NCI-H2081 (cell line): ENCODE data around the gene ZSCAN5A.
A peak's percentile ranks its signal among the peaks of the same experiment; 100 is the strongest.
"Not testable (repeated sequence)": the region's sequence is repeated elsewhere in the genome, so short reads cannot be mapped to it uniquely, and the experiment has no call there.

Experiments used
- DNase-seq, 2 experiments: peaks; one replicate each; lab custom pipeline; 2025; lab: John Stamatoyannopoulos, UW

ZSCAN5A gene, protein sequence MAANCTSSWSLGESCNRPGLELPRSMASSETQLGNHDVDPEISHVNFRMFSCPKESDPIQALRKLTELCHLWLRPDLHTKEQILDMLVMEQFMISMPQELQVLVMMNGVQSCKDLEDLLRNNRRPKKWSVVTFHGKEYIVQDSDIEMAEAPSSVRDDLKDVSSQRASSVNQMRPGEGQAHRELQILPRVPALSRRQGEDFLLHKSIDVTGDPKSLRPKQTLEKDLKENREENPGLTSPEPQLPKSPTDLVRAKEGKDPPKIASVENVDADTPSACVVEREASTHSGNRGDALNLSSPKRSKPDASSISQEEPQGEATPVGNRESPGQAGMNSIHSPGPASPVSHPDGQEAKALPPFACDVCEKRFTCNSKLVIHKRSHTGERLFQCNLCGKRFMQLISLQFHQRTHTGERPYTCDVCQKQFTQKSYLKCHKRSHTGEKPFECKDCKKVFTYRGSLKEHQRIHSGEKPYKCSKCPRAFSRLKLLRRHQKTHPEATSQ

DNA sequence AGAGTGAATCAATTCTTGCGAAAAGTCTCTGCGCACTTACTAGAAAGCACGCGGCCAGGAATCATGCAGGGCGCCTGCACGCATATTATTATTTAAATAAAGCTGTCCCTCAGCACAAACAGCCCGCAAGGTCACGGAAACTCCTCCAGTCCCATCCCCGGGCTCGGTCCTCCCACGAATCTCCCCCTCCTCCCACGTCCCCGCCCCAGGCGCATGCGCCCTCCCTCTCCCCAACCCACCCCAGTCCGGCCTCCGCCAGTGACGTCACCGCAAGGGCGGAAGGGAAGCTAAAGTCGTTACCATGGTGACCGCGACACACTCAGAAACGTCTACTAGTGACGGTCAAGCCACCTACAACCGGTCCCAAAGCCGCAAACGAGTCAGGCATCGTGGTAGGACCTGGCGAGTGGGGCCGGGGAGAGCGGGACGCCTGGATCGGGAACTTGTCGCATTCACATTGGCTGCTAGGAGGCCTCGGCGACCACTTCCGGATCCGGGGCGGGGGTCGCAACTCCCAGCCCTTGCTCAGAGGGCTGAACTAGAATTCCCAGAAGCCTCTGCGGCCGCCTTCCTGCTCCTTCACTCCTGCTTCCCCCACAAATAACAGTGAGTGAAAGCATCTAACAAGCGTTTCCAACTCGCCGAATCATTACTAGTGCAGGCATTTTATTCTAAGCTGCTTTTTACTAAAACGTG lies at the start of gene ZSCAN5A:
ZSCAN5A (minus strand) TSS at position 459 of the 696 bp plus-strand sequence. CDS start 89,793 bp downstream, outside the sequence.
- peak; percentile 93 for DNase-seq

DNA sequence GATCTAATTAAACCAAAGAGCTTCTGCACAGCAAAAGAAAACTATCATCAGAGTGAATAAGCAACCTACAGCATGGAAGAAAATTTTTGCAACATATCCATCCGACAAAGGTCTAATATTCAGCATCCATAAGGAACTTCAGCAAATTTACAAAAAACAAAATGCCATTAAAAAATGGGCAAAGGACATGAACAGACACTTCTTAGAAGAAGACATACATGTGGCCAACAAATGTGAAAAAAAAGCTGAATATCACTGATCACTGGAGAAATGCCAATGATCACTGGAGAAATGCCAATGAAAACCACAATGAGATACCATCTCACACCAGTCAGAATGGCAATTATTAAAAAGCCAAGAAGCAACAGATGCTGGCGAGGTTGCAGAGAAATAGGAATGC lies 46.2 kb upstream of the ZSCAN5A start:
- no peak for DNase-seq

DNA sequence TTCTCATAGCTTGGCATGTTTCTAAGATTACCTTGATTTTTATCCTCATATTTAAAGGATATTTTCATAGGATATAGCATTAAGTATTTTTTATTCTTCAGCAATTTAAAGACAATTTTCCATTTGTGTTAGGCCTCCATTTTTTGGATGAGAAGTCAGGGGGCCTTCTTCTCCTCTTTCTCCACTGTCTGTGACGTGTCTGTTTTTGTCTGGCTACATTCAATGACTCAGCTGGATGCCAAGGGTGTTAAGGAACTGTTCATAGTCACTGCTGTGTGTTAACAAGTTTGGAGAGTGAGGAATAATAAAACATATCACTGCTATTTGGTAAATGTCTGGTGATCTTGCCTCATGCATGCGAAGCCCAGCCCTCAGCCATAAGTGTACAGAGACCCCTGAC lies 42.3 kb upstream of the ZSCAN5A start:
- DNase-seq, result no peak

DNA sequence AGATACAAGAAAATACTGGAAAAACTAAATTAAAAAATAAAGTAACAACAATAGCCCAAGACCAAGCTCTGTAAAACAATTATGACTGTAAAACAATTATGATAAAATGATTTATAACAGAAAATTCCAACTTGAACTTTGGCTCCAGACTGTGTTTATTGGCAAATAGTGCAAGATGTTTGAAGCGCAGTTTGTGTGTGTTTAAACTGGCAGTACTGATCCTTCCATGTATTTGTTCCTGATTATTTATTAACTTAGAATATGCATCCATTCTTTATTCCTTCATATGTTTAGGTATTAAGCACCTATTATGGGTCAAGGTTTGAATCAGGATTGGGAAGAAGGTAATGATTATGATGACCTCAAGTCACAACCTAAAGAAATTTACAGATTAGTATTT lies 40.9 kb upstream of the ZSCAN5A start:
- DNase-seq, result no peak

DNA sequence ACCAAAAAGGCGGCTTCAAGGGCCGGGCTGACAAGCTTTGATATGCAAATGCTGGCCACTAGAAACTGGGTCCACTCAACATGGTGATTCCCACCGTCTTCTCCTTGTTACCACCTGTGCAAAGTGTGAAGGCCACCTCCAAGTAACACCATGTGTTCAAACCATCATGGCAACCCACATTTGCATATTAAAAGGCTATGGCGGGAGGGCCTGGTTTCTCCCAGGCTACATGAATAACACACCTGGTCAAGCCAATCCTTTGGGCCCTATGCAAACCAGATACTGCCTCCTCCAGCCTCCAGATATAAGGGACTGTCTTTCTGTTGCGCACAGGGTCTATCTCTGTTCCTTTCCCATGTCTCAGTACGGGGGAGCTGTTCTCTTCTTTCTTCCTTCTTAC lies 36.6 kb upstream of the ZSCAN5A start:
- DNase-seq, result no peak

DNA sequence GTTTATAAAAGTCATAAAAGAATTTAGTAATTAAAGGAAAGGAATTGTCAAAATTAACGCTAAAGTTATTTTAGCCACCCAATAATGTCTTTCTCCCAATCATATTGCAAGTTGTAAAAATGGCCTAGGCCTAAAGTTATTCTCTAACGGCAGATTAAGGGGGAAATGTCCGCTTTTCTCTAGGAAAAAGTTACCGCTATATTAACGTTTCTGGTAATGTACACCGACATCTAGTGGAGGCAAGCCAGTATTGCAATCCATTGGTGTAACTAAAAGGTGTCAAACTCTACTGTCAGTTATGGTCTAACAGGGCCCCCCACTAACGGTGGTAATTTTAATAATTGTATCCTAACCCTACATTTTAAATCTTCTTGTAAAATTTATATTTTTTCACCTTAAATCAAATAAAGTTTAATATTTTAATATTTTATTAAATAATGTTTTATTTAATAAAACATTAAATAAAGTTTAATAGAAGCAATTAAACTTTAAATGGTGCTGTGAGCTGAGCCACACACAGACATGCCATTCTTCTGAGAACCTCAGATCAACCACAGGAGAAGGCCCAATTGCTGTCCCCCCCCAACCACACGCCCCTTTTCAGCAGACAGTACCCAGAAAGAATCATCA lies 35.9 kb upstream of the ZSCAN5A start:
- DNase-seq, result peak; percentile 53 to 64

DNA sequence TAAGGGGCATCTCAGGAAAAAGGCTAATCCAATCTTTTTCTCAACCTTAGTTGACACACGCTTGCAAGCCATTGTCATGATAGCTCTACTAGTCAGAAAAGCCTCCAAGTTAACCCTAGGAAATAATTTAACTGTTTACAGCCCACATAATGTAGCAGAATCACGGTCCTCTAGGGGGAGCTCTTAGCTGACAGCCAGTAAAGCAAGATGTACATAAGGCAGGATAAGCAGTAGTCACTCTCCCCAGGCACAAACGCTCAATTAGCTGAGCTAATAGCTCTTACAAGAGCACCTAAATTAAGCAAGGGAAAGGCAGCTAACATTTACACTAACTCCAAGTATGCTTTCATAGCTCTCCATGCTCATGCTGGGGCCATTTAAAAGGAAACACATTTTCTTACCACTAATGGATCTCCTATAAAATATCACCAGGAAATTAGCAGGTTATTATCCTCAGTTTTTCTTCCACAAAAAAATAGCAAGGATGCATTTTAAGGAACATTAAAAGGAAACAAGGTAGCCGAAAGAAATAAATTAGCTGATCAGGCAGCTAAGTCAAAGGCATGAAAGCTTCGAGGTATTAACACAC lies 33.7 kb upstream of the ZSCAN5A start:
- DNase-seq, result peak in 1 of 2 experiments; percentile 8

DNA sequence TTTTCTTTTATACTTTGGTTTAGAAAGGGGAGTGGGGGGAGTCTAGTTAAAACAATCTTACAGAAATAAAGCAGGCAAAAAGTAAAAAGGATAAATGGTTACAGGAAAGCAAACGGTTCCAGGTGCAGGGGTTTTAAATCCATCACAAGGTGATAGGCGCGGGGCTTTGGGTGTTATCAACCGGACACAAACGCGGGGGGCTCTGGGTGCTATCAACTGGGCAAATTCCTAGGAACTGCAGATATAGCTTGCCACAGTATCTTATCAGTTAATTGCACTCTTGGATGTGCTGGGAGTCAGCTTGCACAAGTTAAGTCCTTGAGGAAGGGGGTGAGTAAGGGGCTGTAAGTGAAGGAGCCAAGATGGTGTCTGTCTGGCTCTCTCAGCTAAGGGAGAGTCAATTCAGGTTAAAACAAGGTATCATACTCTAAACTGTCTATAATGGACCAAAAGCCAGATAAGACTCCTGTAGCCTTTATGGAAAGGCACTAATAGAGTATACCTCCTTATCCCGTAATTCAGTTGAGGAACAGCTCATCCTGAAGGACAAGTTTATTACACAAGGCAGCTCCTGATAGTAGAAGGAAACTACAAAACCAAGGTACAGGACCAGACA lies 32.6 kb upstream of the ZSCAN5A start:
- no peak for DNase-seq

DNA sequence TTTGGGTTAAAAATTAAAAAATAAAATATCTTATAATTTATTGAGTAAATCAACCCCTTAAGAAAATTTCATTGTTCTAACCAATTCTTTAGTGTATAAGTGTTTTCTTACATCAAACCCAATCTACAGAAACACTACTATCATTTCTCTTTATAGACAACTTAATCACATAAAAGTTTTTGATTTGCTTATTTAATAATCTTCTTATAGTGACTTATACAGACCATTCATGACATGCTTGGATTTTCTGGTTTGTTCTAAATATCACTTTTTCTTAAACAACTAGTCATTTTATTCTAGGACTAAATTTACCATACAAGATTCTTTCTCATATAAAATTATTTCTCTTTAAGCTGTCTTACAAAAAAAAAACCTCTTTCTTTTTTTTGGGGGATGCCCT lies 27.3 kb upstream of the ZSCAN5A start:
- DNase-seq, result no peak

DNA sequence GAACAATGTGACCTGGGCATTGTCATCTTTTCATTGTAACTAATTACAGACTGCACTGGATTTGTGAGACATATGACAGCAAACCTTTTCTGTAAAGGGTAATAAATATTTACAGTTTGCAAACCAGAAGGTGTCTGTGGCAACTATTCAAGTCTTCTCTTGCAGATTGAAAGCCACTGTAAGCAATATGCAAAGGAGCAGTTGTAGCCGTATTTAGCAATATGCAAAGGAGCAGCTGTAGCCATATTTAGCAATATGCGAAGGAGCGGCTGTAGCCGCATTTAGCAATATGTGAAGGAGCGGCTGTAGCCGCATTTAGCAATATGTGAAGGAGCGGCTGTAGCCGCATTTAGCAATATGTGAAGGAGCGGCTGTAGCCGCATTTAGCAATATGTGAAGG lies 24.4 kb upstream of the ZSCAN5A start:
- not testable (repeated sequence) for DNase-seq

DNA sequence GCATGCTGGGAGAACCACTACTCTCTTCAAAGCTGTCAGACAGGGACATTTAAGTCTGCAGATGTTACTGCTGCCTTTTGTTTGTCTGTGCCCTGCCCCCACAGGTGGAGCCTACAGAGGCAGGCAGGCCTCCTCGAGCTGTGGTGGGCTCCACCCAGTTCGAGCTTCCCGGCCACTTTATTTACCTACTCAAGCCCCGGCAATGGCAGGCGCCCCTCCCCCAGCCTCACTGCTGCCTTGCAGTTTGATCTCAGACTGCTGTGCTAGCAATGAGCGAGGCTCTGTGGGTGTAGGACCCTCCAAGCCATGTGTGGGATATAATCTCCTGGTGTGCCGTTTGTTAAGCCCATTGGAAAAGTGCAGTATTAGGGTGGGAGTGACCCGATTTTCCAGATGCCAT lies 22.4 kb upstream of the ZSCAN5A start:
- DNase-seq, result not testable (repeated sequence)

DNA sequence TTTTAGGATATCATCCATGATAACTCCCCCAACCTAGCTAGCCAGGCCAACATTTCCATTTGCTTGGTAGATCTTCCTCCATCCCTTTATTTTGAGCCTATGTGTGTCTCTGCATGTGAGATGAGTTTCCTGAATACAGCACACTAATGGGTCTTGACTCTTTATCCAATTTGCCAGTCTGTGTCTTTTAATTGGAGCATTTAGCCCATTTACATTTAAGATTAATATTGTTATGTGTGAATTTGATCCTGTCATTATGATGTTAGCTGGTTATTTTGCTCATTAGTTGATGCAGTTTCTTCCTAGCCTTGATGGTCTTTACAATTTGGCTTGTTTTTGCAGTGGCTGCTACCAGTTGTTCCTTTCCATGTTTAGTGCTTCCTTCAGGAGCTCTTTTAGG lies 20.7 kb upstream of the ZSCAN5A start:
- DNase-seq, result not testable (repeated sequence)

DNA sequence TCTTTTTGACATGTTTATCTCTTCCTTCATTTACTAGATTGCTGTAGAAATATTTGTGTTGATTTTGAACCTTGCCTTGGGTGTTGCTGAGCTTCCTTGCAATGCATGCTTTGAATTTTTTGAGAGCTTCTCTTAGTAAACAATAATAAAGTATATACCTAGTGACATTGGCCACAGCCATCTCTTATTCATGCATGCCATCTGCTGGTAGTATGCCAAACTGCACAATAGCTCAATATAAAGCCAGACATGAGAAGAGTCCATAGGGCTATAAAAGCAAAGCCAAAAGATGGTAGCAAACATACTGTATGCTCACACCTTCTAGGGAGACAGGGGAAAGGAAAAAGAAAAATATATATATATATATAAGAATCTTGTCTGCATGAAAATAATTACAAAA lies 18.9 kb upstream of the ZSCAN5A start:
- peak; percentile 44 to 68 for DNase-seq

DNA sequence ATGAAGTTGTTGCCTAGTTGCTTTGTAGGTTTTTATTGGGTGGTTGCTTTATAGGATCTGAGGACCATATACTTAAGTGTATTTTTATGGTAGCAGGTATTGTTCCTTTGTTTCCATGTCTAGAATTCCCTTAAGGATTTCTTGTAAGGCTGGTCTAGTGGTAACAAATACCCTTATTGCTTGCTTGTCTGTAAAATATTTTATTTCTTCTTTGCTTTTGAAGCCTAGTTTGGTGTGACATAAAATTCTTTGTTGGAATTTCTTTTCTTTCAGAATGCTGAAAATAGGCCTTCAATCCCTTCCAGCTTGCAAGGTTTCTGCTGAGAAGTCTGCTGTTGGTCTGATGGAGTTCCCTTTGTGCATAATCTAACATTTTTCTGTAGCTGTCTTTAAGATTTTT lies 18.1 kb upstream of the ZSCAN5A start:
- DNase-seq, result no peak

DNA sequence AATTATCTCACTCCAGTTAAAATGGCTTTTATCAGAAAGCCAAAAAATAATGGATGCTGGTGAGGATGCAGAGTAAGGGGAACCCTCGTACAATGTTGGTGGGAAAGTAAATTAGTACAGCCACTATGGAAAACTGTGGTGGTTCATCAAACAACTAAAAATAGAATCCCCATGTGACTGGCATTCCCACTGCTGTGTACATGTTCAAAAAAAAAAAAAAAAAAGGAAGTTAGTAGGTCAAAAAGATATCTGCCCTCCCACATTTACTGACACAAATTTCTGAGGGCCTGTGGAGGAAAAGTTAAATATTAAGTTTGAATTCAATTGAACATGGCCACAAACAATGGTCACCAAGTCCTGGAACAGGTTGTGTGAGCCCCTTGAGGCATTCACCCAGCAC lies 9.8 kb upstream of the ZSCAN5A start:
- no peak for DNase-seq

DNA sequence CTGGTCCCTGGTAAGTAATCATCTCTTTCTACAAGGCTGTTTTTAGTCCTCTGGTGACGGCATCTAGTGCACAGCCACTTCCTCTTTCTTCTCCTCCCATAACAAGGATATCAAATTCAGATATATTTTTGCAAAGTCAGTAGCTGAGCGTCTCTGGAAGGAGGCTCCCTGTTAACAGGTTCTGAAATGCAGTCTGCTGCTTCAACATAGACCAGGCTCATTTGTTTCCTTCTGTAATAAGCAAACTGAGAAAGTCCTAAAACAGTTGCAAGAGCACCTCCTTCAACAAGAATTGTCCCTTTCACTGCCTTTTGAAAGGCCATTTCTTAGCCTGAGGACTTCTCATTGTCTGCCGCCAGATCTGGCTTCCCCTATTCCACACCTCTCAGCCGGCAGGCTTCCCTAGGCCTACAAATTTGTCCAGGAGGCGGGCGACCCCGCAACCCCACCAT lies 7.4 kb upstream of the ZSCAN5A start:
- no peak for DNase-seq

DNA sequence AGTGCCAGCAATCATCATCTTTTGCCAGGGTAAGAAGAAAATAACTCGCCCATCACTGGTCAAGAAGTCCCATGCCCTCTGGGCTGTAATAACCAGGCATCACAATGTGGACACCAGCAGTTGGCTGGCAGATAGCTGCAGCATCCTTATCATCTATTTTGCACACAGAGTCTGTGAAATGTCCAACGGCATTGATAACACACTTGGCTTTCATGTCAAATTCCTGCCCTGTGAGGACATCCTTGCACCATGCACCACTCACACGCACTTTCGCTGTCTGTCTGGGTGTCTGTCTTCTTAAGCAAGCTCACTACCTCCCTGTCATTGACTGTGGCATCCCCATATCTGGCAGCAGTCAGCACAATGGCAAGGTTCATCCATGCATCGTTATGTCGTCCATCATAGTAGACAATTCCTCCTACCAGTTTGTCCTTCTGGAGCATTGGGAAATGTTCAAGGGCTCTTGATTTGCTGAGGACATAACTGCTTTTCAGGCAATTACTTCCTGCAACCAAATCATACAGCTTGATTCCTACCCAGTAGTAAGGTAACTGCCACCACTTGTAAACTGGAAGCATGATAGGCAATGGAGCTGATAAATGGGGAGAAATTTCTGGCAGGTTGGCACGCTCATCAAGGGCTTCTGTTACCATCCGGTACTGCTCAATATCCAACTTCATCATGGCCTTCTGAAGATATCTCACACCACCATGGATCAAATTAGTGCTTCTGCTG lies 6.8 kb upstream of the ZSCAN5A start:
- no peak for DNase-seq

DNA sequence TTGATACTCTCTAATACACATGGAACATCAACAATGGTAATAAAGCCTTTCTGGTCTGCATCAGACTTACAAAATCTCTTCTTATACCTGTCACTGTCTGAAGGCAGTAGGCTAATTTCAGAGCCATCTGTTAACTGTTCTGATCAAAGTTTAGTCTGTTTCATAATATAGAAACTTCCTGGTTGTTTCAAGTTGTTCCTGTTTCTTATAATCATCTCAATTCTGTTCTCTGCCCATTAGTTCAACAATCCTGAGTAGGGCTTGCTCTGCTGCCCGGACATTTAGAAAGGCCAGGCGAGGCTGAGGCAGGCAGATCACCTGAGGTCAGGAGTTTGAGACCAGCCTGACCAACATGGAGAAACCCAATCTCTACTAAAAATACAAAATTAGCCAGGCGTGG lies 5.4 kb upstream of the ZSCAN5A start:
- no peak for DNase-seq

DNA sequence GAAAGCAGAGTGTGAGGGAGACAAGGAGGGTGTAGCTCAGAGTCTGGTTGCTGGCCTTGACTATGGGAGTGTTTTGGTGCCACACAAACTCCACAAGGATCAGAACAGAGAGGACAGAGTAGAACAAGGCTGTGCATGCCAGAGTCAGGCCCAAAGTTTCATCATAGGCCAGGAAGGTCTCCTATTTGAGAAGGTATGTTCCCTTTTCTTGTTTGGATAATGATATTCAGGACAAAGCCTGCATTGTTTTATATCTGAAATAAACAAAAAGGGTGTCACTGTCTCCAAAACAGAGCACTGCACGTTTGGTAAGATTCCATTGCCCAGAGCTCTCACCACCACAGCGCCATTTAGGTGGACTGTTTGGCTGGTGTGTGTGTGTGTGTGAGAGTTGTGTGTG lies 3.1 kb upstream of the ZSCAN5A start:
- no peak for DNase-seq

DNA sequence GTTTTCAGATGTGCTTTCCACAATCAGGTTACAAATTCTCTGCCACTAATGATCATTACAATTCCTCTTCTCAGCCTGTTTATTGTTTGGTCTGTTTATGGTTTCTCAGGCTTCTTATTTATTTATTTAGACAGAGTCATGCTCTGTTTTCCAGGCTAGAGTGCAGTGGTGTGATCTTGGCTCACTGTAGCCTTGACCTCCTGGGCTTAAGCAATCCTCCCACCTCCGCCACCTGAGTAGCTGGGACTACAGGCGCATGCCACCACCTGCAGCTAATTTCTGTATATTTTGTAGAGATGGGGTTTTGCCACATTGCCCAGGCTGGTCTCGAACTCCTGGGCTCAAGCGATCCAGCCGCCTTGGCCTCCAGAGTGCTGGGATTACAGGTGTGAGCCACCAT lies 2.1 kb upstream of the ZSCAN5A start:
- no peak for DNase-seq
